Fibroblast of lung (primary cell): ENCODE measurements around the gene DUSP9. TPM values are rescaled to one million over a fixed set of nuclear protein-coding genes. Genes with fewer than 3 reads are reported as not detected.
A peak's percentile ranks its signal among the peaks of the same experiment; 100 is the strongest.

Experiments
- DNase-seq, 2 donors: peaks; one replicate each; pipeline versions ENCODE4 v3.0.0 to v3.0.0-alpha.2; 2010; ENCODE audit warnings: low read depth in 2 of 2
- H2AFZ ChIP-seq: 2 replicates; pipeline ENCODE4 v1.5.1; 2012; ENCODE audit warnings: low read length, control low read depth, inconsistent platforms
- H3K27ac ChIP-seq: 2 replicates; pipeline ENCODE4 v1.5.1; 2011; ENCODE audit warnings: low read length, control low read depth; ENCODE audit not compliant: insufficient read depth
- H3K27me3 ChIP-seq: 2 replicates; pipeline ENCODE4 v1.5.1; 2011; ENCODE audit warnings: mild to moderate bottlenecking, low read length; ENCODE audit not compliant: control insufficient read depth, insufficient read depth
- H3K36me3 ChIP-seq: 2 replicates; pipeline ENCODE4 v1.5.1; 2011; ENCODE audit warnings: low read length; ENCODE audit not compliant: control insufficient read depth, insufficient read depth
- H3K4me1 ChIP-seq: 2 replicates; pipeline ENCODE4 v1.5.1; 2011; ENCODE audit warnings: low read length; ENCODE audit not compliant: control insufficient read depth, insufficient read depth; ENCODE audit errors: extremely low read depth
- H3K4me2 ChIP-seq: 2 replicates; pipeline ENCODE4 v1.5.1; 2011; ENCODE audit warnings: low read length, control low read depth; ENCODE audit not compliant: insufficient read depth; ENCODE audit errors: extremely low read depth
- H3K4me3 ChIP-seq, 4 experiments: fragments of 200-600 bp in 1 of 4; sonication (generic) in 1 of 4; replicated peaks in 1 of 4; 2 replicates each; pipeline ENCODE4 v1.5.1; 2011 to 2016; ENCODE audit warnings: low read length in 4 of 4, low read depth in 3 of 4, mild to moderate bottlenecking in 3 of 4, control low read depth in 2 of 4, inconsistent platforms in 1 of 4, mixed read lengths in 1 of 4; ENCODE audit not compliant: insufficient read depth in 1 of 4; ENCODE audit errors: control extremely low read depth in 1 of 4
- H3K79me2 ChIP-seq: 2 replicates; pipeline ENCODE4 v1.5.1; 2012; ENCODE audit warnings: mild to moderate bottlenecking, low read length, inconsistent platforms; ENCODE audit not compliant: control insufficient read depth, insufficient read depth
- H3K9ac ChIP-seq: 2 replicates; pipeline ENCODE4 v1.5.1; 2011; ENCODE audit warnings: mild to moderate bottlenecking, low read length, control low read depth; ENCODE audit not compliant: insufficient read depth
- H3K9me3 ChIP-seq: 2 replicates; pipeline ENCODE4 v1.5.1; 2012; ENCODE audit warnings: low read depth, low read length; ENCODE audit not compliant: control insufficient read depth, insufficient read depth
- H4K20me1 ChIP-seq: 2 replicates; pipeline ENCODE4 v1.5.1; 2011; ENCODE audit warnings: low read length; ENCODE audit not compliant: control insufficient read depth, insufficient read depth; ENCODE audit errors: extremely low read depth
- CTCF ChIP-seq, 2 donors: IDR thresholded peaks in 1 of 2; conservative IDR thresholded peaks in 1 of 2; 1 replicate in 1 of 2; 2 replicates in 1 of 2; pipeline ENCODE4 v1.5.1; 2011 to 2012; ENCODE audit warnings: low read length in 2 of 2, control low read depth in 1 of 2, inconsistent platforms in 1 of 2, low read depth in 1 of 2, mild to moderate bottlenecking in 1 of 2
- EZH2 ChIP-seq: IDR thresholded peaks from 2 replicates; pipeline ENCODE4 v1.5.1; 2012; ENCODE audit warnings: low read length, control low read depth, mild to moderate bottlenecking; ENCODE audit errors: missing control alignments
- polyA plus RNA-seq, 2 donors: library from polyadenylated mRNA; depleted of rRNA in 1 of 2; stranded (reverse) in 1 of 2; unstranded in 1 of 2; fragments of >200 nt; gene quantifications; 2 replicates each; pipeline ENCODE4 v1.2.1, GENCODE V29; 2011 to 2012; ENCODE audit warnings: missing spikeins in 1 of 2
- total RNA-seq: library from RNA; depleted of rRNA; stranded (reverse); fragments of >200 nt; gene quantifications from 2 replicates; pipeline ENCODE4 v1.2.1, GENCODE V29; 2014

DUSP9 gene
- total and polyA plus RNA-seq, 2 donors (not counting 1 experiment from before 2014, with no cell fraction given) = not detected

DNA sequence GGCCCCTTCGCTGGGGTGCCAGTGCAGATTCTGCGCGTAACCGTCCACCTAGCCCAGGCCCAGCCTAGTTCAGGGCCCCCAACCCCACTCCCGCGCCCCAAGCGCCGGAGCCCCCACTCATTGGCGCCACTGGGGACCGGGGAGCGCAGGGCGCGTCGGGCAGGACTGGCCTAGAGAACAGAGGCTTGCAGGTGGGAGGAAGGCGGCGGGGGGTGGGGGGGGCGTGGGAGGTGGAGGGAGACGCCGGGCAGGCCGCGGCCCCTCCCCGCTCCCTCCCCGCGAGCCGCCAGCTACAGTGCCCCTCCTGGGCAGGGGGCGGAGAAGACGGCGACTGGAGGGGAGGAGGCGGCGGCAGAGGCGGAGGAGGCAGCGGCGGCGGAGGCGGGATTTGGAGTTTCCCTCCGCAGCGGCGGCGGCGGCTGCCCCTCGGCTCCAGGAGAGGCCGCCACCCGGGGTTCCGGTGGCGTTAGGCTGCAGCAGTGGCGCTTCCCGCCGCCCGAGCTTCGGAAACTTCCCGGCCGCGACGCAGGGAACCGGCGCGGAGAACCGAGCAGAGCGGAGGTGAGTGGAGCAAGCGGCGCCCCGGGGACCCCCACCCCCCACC, 4.8 kb upstream of the DUSP9 start:
- Histone ChIP-seq H3K27ac (no peak overlapping the region), H3K9ac (no peak overlapping the region), H3K36me3 (no peaks in the 10 kb centered on the region), H3K4me1 (no peaks in the 10 kb centered on the region), H3K4me2 (no peak overlapping the region), H3K79me2 (no peaks in the 10 kb centered on the region), H3K27me3 (peaks cover 19% of the 10 kb centered on the region), H3K9me3 (no peaks in the 10 kb centered on the region), H4K20me1 (no peaks in the 10 kb centered on the region), H3K4me3 (no peak overlapping the region), H2AFZ (no peak overlapping the region)
- DNase-seq = no peak
- TF ChIP-seq CTCF (conservative IDR thresholded peaks at IDR 0.05 in 1 of 2, IDR thresholded peaks at IDR 0.05 in 1 of 2; ENCODE audit: low read depth in 1 of 2, low read length in 2 of 2) (no peak), EZH2 (no peak)

DNA sequence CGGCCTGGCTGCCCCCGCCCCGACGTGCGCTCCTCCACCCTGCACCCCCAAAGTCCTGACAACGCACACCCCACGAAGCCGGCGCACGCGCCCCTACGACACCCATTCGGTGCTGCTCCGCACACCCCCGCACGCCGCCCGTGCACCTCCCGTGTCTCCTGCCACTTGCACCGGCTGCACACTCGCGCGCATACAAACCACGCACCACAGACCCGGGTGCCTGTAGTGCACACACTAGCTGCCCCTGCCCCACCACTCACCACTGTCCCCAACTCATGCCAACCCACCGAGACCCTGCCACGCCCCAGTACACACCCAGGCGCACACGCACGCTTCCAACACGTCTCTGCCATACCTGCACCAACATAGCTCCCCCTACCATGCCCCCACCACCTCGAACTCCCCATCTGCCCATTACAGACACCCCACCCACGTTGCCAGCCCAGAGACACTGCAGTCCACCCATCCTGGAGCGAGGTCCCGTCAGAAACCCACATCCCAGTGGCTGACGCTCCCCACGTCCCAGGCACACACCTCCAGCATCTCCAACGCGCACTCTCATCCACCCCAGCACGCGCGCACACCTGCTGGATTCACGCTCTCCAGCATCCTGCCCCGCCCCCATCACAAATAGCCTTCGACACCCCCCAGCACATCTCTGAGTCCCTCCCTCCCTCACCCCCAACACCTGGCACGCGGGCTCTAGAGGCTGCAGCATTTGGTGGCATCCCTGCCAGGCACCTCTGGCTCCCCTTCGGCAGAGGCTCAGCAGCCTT, 4.2 kb upstream of the DUSP9 start:
- Histone ChIP-seq H3K27ac (no peak overlapping the region), H3K36me3 (no peaks in the 10 kb centered on the region), H3K79me2 (no peaks in the 10 kb centered on the region), H3K4me3 (no peak overlapping the region), H3K4me1 (no peaks in the 10 kb centered on the region), H3K9me3 (no peaks in the 10 kb centered on the region), H2AFZ (no peak overlapping the region), H3K4me2 (no peak overlapping the region), H4K20me1 (no peaks in the 10 kb centered on the region), H3K9ac (no peak overlapping the region), H3K27me3 (peaks cover 19% of the 10 kb centered on the region)
- no peak for DNase-seq
- peak; percentile 59 for TF ChIP-seq EZH2
- TF ChIP-seq CTCF (conservative IDR thresholded peaks at IDR 0.05 in 1 of 2, IDR thresholded peaks at IDR 0.05 in 1 of 2; ENCODE audit: low read depth in 1 of 2, low read length in 2 of 2) = no peak

- H3K4me3 ChIP-seq = peak overlapping the region in 1 of 4 experiments; percentile 7
- no peaks in the 10 kb centered on the region for H3K79me2 ChIP-seq
- H3K27ac ChIP-seq = no peak overlapping the region
- H3K4me1 ChIP-seq = no peaks in the 10 kb centered on the region
- no peak overlapping the region for H3K4me2 ChIP-seq
- H3K36me3 ChIP-seq = no peaks in the 10 kb centered on the region
- TF ChIP-seq CTCF (conservative IDR thresholded peaks at IDR 0.05 in 1 of 2, IDR thresholded peaks at IDR 0.05 in 1 of 2; ENCODE audit: low read depth in 1 of 2, low read length in 2 of 2) (no peak), EZH2 (no peak)
- DNase-seq = no peak
- no peak overlapping the region for H2AFZ ChIP-seq
- no peaks in the 10 kb centered on the region for H3K9me3 ChIP-seq
- H3K9ac ChIP-seq = no peak overlapping the region
- no peaks in the 10 kb centered on the region for H4K20me1 ChIP-seq
- H3K27me3 ChIP-seq = peaks cover 19% of the 10 kb centered on the region
These were observed 3.3 kb upstream of the DUSP9 start for GRCh38 chrX:153643431-153644351.
